ENCODE data around the gene KISS1. TPM values are rescaled to one million over a fixed set of nuclear protein-coding genes. Genes with fewer than 3 reads are reported as not detected.

KISS1 gene
- total RNA-seq, 2 donors from 2014 or later, result 0.91 TPM; not detected in 1

- no peak for DNase-seq
- no peak overlapping the region for H3K9ac ChIP-seq (ENCODE audit: low read depth in 2 of 2, low read length in 2 of 2)
- no peak overlapping the region for H3K27ac ChIP-seq
- H3K9me3 ChIP-seq, result no peaks in the 10 kb centered on the region
- TF ChIP-seq CTCF (IDR thresholded peaks at IDR 0.05), result no peak
- no peaks in the 10 kb centered on the region for H3K4me1 ChIP-seq
- intact Hi-C loops (cut with DNase I), result no loop called here
- H3K27me3 ChIP-seq, result no peaks in the 10 kb centered on the region
- H3K4me3 ChIP-seq, result no peak overlapping the region
- H3K36me3 ChIP-seq, result no peaks in the 10 kb centered on the region
Measured at GRCh38 chr1:204170494-204171155, 25.7 kb downstream of the KISS1 start.

GRCh38 chr1:204169858-204170257 is 26.4 kb downstream of the KISS1 start:
- intact Hi-C loops (cut with DNase I), result no loop called here
- Histone ChIP-seq H3K9me3 (no peaks in the 10 kb centered on the region), H3K4me1 (no peaks in the 10 kb centered on the region), H3K27ac (no peak overlapping the region), H3K36me3 (no peaks in the 10 kb centered on the region), H3K4me3 (no peak overlapping the region), H3K27me3 (no peaks in the 10 kb centered on the region), H3K9ac (ENCODE audit: low read depth in 2 of 2, low read length in 2 of 2) (no peak overlapping the region)
- TF ChIP-seq CTCF (IDR thresholded peaks at IDR 0.05), result no peak
- DNase-seq, result no peak

- intact Hi-C loops (cut with DNase I), result no loop called here
- no peak overlapping the region for H3K4me3 ChIP-seq
- H3K27me3 ChIP-seq, result no peaks in the 10 kb centered on the region
- no peak overlapping the region for H3K9ac ChIP-seq (ENCODE audit: low read depth in 2 of 2, low read length in 2 of 2)
- no peak for TF ChIP-seq CTCF (IDR thresholded peaks at IDR 0.05)
- DNase-seq, result no peak
- H3K27ac ChIP-seq, result no peak overlapping the region
- no peaks in the 10 kb centered on the region for H3K9me3 ChIP-seq
- no peaks in the 10 kb centered on the region for H3K4me1 ChIP-seq
- no peaks in the 10 kb centered on the region for H3K36me3 ChIP-seq
Measured at GRCh38 chr1:204167730-204168129, 28.6 kb downstream of the KISS1 start.

GRCh38 chr1:204166219-204166618 is 30.1 kb downstream of the KISS1 start, which contains the start of gene REN:
Gene REN, minus strand, starts transcription at chr1:204166337. Its CDS starts 44 bp downstream, at chr1:204166293.
- intact Hi-C loops (cut with DNase I), result no loop called here
- Histone ChIP-seq H3K9ac (ENCODE audit: low read depth in 2 of 2, low read length in 2 of 2) (no peak within 1 kb of the TSS), H3K4me1 (peaks cover 3% of the 10 kb centered on the region), H3K27ac (no peak within 1 kb of the TSS), H3K4me3 (no peak within 1 kb of the TSS), H3K36me3 (no peaks in the 10 kb centered on the region), H3K9me3 (no peaks in the 10 kb centered on the region), H3K27me3 (no peaks in the 10 kb centered on the region)
- no peak for DNase-seq
- TF ChIP-seq CTCF (IDR thresholded peaks at IDR 0.05), result no peak

GRCh38 chr1:204162494-204163074 is 33.7 kb downstream of the KISS1 start:
- peak; percentile 85 for DNase-seq
- peaks cover 3% of the 10 kb centered on the region for H3K4me1 ChIP-seq
- H3K27ac ChIP-seq, result no peak overlapping the region
- peak; percentile 100 for TF ChIP-seq CTCF (IDR thresholded peaks at IDR 0.05)
- H3K4me3 ChIP-seq, result no peak overlapping the region
- H3K36me3 ChIP-seq, result no peaks in the 10 kb centered on the region
- no peaks in the 10 kb centered on the region for H3K9me3 ChIP-seq
- no peaks in the 10 kb centered on the region for H3K27me3 ChIP-seq
- H3K9ac ChIP-seq (ENCODE audit: low read depth in 2 of 2, low read length in 2 of 2), result no peak overlapping the region
- intact Hi-C loops (cut with DNase I), result loop anchor here (2.0 to 5.0 kb wide), 2 partner anchors 45 to 202 kb away; no protein-coding TSS in a partner anchor
